ENCODE measurements around the gene ATAD3C. TPM values are rescaled to one million over a fixed set of nuclear protein-coding genes. Genes with fewer than 3 reads are reported as not detected.
"Not testable (repeated sequence)": the region's sequence is repeated elsewhere in the genome, so short reads cannot be mapped to it uniquely, and the experiment has no call there.

The ATAD3C gene
- total RNA-seq, 1 donor from 2014 or later = 0.27 TPM

DNA sequence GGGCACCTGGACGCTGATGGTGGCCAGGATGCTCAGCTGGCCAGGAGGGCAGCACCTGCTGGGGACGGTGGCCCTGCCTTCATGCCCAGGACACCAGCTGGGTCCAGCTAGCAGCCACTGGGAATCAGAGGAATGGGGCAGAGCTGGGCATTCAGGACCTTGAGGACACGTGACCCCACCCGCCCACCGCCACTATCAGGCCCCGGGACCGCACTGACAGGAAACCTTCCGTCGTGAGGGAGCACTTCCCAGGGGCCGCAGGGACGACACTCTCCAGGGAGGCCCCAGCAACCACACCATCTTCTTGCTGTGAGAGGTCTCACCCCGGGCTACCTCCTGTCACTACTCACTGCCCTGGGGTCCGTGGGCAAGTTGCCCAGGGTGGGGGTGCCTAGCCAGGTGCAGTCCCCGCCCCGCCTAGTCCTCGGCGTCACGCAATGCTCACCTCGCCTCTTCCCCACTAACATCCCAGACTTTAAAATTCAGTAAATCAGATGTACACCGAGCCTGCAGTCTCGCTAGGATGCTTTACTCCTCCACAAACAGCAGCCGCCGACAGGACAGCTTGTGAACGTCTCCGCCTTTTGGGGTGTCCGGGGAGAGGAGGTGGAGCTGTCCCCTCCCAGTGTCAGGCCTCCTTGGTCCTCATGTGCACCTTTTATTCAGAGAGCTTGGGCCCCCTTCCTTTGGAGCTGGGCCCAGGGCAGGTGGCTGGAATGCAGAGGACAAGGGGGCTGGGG is 9.1 kb upstream of the ATAD3C start:
- TF ChIP-seq, protein P1, sequence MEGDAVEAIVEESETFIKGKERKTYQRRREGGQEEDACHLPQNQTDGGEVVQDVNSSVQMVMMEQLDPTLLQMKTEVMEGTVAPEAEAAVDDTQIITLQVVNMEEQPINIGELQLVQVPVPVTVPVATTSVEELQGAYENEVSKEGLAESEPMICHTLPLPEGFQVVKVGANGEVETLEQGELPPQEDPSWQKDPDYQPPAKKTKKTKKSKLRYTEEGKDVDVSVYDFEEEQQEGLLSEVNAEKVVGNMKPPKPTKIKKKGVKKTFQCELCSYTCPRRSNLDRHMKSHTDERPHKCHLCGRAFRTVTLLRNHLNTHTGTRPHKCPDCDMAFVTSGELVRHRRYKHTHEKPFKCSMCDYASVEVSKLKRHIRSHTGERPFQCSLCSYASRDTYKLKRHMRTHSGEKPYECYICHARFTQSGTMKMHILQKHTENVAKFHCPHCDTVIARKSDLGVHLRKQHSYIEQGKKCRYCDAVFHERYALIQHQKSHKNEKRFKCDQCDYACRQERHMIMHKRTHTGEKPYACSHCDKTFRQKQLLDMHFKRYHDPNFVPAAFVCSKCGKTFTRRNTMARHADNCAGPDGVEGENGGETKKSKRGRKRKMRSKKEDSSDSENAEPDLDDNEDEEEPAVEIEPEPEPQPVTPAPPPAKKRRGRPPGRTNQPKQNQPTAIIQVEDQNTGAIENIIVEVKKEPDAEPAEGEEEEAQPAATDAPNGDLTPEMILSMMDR (IDR thresholded peaks at IDR 0.05) = no peak
- Mint-ChIP-seq H3K36me3 (ENCODE audit: unreplicated experiment) (no peaks in the 10 kb centered on the region), H3K9me3 (ENCODE audit: unreplicated experiment) (no peaks in the 10 kb centered on the region), H3K27me3 (ENCODE audit: unreplicated experiment) (no peaks in the 10 kb centered on the region), H3K4me3 (ENCODE audit: unreplicated experiment) (no peak overlapping the region), H3K4me1 (ENCODE audit: unreplicated experiment) (peaks cover 11% of the 10 kb centered on the region), H3K27ac (ENCODE audit: unreplicated experiment) (no peak overlapping the region)
- DNase-seq (ENCODE audit: extremely low spot score, unreplicated experiment) = no peak

DNA sequence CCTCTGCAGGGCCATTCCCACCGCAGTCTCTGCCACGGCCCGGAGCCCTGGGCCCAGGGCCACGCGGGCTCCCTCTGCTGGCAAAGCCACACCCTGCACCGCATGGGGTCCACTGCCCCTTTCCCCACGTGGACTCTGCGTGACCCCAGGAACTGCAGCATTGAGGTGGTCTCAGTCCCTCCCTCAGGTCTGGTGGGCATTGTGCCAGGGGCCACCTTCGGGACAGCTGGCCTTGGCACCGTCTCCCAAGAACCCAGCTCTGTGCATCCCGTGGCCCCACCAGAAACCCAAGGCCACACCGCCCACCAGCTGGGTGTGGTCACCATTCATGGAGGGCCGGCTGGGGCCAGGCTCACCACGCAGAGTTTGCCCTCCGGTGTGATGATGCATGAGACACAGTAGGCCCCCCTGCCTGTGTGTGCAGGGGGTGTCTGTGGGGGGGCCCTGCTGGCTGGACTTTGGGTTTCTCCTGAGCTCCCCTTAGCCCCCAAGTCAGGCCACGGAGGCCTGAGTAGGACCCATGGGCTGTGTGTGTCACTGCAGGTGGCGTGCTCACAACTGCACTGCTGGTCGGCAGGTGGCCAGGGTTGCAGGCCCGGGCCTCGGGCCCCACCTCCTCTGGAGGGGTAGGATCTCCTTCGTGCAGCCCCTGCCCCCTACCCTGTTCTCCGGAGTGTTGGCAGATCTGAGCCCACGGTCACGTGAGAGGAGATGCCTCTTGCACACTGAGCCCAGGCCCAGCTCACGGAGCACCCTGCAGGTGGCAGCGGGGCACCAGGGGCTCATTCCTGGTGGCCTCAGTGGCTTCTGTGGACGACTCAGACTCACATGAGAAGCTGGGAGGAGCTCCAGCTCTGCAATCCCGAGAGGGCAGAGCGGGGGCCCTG is 8.2 kb upstream of the ATAD3C start:
- TF ChIP-seq, protein P1 (IDR thresholded peaks at IDR 0.05) = peak; percentile 70
- no peak for DNase-seq (ENCODE audit: extremely low spot score, unreplicated experiment)
- Mint-ChIP-seq H3K4me3 (ENCODE audit: unreplicated experiment) (no peak overlapping the region), H3K27me3 (ENCODE audit: unreplicated experiment) (no peaks in the 10 kb centered on the region), H3K9me3 (ENCODE audit: unreplicated experiment) (no peaks in the 10 kb centered on the region), H3K27ac (ENCODE audit: unreplicated experiment) (no peak overlapping the region), H3K36me3 (ENCODE audit: unreplicated experiment) (no peaks in the 10 kb centered on the region), H3K4me1 (ENCODE audit: unreplicated experiment) (peaks cover 9% of the 10 kb centered on the region)

DNA sequence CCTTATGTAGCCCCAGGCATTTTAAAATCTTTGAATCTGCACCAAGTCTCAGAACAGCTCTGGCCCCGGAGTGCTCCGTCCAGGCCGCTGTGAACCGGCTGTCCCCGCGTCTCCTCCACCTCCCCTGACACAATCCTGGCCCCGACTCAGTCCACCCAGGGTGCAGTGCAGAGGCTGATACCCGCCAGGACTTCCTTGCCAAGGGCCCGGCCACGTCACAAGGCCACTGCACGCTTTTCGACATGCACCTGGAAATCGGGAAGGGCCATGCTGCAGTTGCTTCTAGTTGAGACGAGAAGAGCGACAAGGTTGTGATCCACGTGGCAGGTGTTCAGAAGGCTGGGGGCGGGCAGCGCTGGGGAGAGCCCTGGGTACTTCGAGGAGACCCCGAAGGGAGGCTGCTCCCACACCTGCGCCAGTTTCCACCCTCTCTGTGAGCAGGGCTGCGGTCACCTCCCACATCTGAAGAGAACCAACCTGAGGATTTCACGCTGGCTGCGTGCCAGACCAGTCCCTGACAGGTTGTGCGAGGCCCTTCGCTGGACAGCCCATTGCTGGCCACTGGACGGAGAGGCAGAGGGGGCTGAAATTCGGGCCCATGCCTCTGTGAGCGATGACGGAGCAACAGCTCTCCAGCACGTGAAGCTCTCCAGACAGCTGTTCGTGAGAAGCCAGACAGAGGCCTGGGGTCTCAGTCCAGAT is 7.3 kb upstream of the ATAD3C start:
- H3K27ac Mint-ChIP-seq (ENCODE audit: unreplicated experiment) = no peak overlapping the region
- H3K9me3 Mint-ChIP-seq (ENCODE audit: unreplicated experiment) = no peaks in the 10 kb centered on the region
- no peaks in the 10 kb centered on the region for H3K27me3 Mint-ChIP-seq (ENCODE audit: unreplicated experiment)
- H3K4me1 Mint-ChIP-seq (ENCODE audit: unreplicated experiment) = peaks cover 7% of the 10 kb centered on the region
- H3K36me3 Mint-ChIP-seq (ENCODE audit: unreplicated experiment) = no peaks in the 10 kb centered on the region
- H3K4me3 Mint-ChIP-seq (ENCODE audit: unreplicated experiment) = no peak overlapping the region
- TF ChIP-seq, protein P1 (IDR thresholded peaks at IDR 0.05) = no peak
- DNase-seq (ENCODE audit: extremely low spot score, unreplicated experiment) = no peak

DNA sequence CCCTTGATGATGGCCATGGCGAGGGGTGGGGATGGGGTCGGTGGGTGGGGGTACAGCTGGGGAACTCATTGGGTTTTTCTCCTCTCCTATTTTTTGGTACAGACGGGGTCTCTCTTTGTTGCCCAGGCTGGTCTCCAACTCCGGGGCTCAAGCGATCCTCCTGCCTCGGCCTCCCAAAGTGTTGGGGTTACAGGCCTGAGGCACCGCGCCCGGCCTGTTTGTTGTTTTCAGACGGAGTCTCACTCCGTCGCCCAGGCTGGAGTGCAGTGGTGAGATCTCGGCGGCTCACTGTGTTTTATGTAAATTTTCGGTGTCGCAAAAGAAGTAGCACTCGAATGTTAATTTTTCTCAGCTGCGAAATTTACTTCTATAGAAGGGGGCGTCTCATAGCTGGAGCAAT is 2.9 kb upstream of the ATAD3C start:
- H3K27ac Mint-ChIP-seq (ENCODE audit: unreplicated experiment); H3K4me3 Mint-ChIP-seq (ENCODE audit: unreplicated experiment); H3K9me3 Mint-ChIP-seq (ENCODE audit: unreplicated experiment); DNase-seq (ENCODE audit: extremely low spot score, unreplicated experiment); H3K27me3 Mint-ChIP-seq (ENCODE audit: unreplicated experiment); H3K4me1 Mint-ChIP-seq (ENCODE audit: unreplicated experiment); H3K36me3 Mint-ChIP-seq (ENCODE audit: unreplicated experiment): not testable (repeated sequence)

DNA sequence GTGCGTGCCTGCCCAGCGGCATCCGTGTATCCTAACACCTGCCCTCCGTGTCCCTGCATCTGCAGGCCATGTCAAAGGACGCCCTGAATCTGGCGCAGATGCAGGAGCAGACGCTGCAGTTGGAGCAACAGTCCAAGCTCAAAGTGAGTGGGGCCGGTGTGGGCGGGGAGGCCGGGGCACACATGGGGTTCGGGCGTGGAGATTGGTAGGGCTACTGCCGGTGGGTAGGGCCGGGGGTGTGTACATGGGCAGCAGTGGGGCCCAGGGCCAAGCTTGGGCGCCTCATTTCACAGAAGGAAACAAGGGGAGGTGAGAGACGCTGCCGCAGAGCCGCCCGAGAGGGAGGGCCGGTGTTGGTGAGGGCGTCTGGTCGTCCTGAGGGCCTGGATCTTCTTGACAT is 1.1 kb downstream of the ATAD3C start:
- not testable (repeated sequence) for H3K9me3 Mint-ChIP-seq (ENCODE audit: unreplicated experiment); H3K36me3 Mint-ChIP-seq (ENCODE audit: unreplicated experiment); H3K27ac Mint-ChIP-seq (ENCODE audit: unreplicated experiment); H3K4me1 Mint-ChIP-seq (ENCODE audit: unreplicated experiment); H3K4me3 Mint-ChIP-seq (ENCODE audit: unreplicated experiment); H3K27me3 Mint-ChIP-seq (ENCODE audit: unreplicated experiment); DNase-seq (ENCODE audit: extremely low spot score, unreplicated experiment)

Measured in osteocyte (in vitro differentiated cells).